Activated CD8-positive, alpha-beta memory T cell treated with anti-CD3 and anti-CD28 coated beads for 48 hours (primary cell): Measurements from ENCODE around the gene COL18A1.
"Not testable (repeated sequence)": the region's sequence is repeated elsewhere in the genome, so short reads cannot be mapped to it uniquely, and the experiment has no call there.

ENCODE experiments used
- DNase-seq, 3 experiments: peaks; one replicate each; pipeline ENCODE4 v3.0.0-alpha.2; 2020; ENCODE audit warnings: low read depth in 2 of 3, low spot score in 2 of 3

Gene COL18A1

GRCh38 chr21:45516071-45516670 is 111.2 kb downstream of the COL18A1 start:
- DNase-seq: no peak

- no peak for DNase-seq
Observed at GRCh38 chr21:45516671-45517151, 111.7 kb downstream of the COL18A1 start.

- no peak for DNase-seq
Observed at GRCh38 chr21:45517249-45518065, 112.5 kb downstream of the COL18A1 start.

- DNase-seq: no peak
Observed at GRCh38 chr21:45518742-45519141, 113.8 kb downstream of the COL18A1 start.

GRCh38 chr21:45519182-45519581 is 114.2 kb downstream of the COL18A1 start:
- DNase-seq: no peak

GRCh38 chr21:45521241-45521640 is 116.3 kb downstream of the COL18A1 start:
- no peak for DNase-seq

- DNase-seq: no peak
Observed at GRCh38 chr21:45522381-45522780, 117.4 kb downstream of the COL18A1 start.

- no peak for DNase-seq
Observed at GRCh38 chr21:45522986-45523385, 118.0 kb downstream of the COL18A1 start.

GRCh38 chr21:45523411-45524101 is 118.6 kb downstream of the COL18A1 start:
- no peak for DNase-seq

- no peak for DNase-seq
Observed at GRCh38 chr21:45524756-45525152, 119.8 kb downstream of the COL18A1 start.

GRCh38 chr21:45525153-45525909 is 120.4 kb downstream of the COL18A1 start:
- DNase-seq: no peak

- no peak for DNase-seq
Observed at GRCh38 chr21:45525910-45526306, 120.9 kb downstream of the COL18A1 start.

- not testable (repeated sequence) for DNase-seq
Observed at GRCh38 chr21:45527151-45527999, 122.4 kb downstream of the COL18A1 start.

GRCh38 chr21:45528028-45528705 is 123.2 kb downstream of the COL18A1 start:
- DNase-seq: no peak

- DNase-seq: no peak
Observed at GRCh38 chr21:45528981-45529784, 124.2 kb downstream of the COL18A1 start.

- no peak for DNase-seq
Observed at GRCh38 chr21:45529785-45530422, 124.9 kb downstream of the COL18A1 start.

- DNase-seq: no peak
Observed at GRCh38 chr21:45530423-45531113, 125.6 kb downstream of the COL18A1 start.

- not testable (repeated sequence) for DNase-seq
Observed at GRCh38 chr21:45531114-45531392, 126.1 kb downstream of the COL18A1 start.
